ENCODE data around the gene TJAP1.

DNA sequence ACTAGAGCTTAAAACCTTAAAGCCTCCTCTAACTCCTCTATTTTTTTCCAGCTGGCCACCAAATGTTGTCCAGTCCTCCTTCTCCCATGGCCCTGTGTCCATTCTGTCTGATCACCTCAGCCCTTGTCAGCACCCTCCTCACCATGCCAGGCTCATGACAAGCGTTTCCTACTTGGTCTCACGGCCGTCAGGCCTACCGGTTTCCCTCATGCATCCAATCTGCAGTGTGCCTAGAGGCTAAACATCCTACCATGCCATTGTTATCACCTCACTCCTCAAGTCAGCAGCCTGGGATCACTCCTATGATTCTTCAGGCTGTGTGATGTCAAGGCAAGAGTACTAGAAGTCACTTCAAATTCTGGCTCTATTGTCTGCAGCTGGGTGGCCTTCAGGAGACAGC lies 9.6 kb upstream of the TJAP1 start:
- no peak for TF ChIP-seq POLR2AphosphoS5 (IDR thresholded peaks at IDR 0.05; ENCODE audit: borderline replicate concordance, low read depth, low read length)
- no peak for TF ChIP-seq EZH2 (IDR thresholded peaks at IDR 0.05)
- no peak for TF ChIP-seq FOXP2 (optimal IDR thresholded peaks at IDR 0.05; ENCODE audit: control extremely low read depth, extremely low read length, insufficient read depth)
